ENCODE results near the gene MRPS6.

The MRPS6 gene

GRCh38 chr21:34123609-34124008 is 50.2 kb downstream of the MRPS6 start:
- H3K4me1 Mint-ChIP-seq (ENCODE audit: low read depth) = peaks cover 22% of the 10 kb centered on the region
- no peaks in the 10 kb centered on the region for H3K9me3 Mint-ChIP-seq
- no peaks in the 10 kb centered on the region for H3K27me3 Mint-ChIP-seq
- intact Hi-C loops (cut with micrococcal nuclease) = no loop called here
- no peak overlapping the region for H3K27ac Mint-ChIP-seq
- H3K36me3 Mint-ChIP-seq (ENCODE audit: low read depth) = peaks cover 69% of the 10 kb centered on the region
- H3K4me3 Mint-ChIP-seq = no peak overlapping the region

GRCh38 chr21:34126269-34126668 is 52.9 kb downstream of the MRPS6 start:
- H3K4me1 Mint-ChIP-seq (ENCODE audit: low read depth) = peaks cover 41% of the 10 kb centered on the region
- H3K27ac Mint-ChIP-seq = no peak overlapping the region
- H3K36me3 Mint-ChIP-seq (ENCODE audit: low read depth) = peaks cover 88% of the 10 kb centered on the region
- H3K4me3 Mint-ChIP-seq = no peak overlapping the region
- H3K27me3 Mint-ChIP-seq = no peaks in the 10 kb centered on the region
- H3K9me3 Mint-ChIP-seq = no peaks in the 10 kb centered on the region
- intact Hi-C loops (cut with micrococcal nuclease) = no loop called here

GRCh38 chr21:34126691-34127090 is 53.3 kb downstream of the MRPS6 start:
- Mint-ChIP-seq H3K27me3 (no peaks in the 10 kb centered on the region), H3K9me3 (no peaks in the 10 kb centered on the region), H3K4me3 (no peak overlapping the region), H3K27ac (no peak overlapping the region), H3K36me3 (ENCODE audit: low read depth) (peaks cover 88% of the 10 kb centered on the region), H3K4me1 (ENCODE audit: low read depth) (peaks cover 45% of the 10 kb centered on the region)
- intact Hi-C loops (cut with micrococcal nuclease) = no loop called here

GRCh38 chr21:34128124-34128523 is 54.7 kb downstream of the MRPS6 start:
- H3K4me1 Mint-ChIP-seq (ENCODE audit: low read depth) = peaks cover 60% of the 10 kb centered on the region
- peaks cover 96% of the 10 kb centered on the region for H3K36me3 Mint-ChIP-seq (ENCODE audit: low read depth)
- no peak overlapping the region for H3K27ac Mint-ChIP-seq
- intact Hi-C loops (cut with micrococcal nuclease) = no loop called here
- H3K9me3 Mint-ChIP-seq = no peaks in the 10 kb centered on the region
- no peaks in the 10 kb centered on the region for H3K27me3 Mint-ChIP-seq
- H3K4me3 Mint-ChIP-seq = no peak overlapping the region

- H3K9me3 Mint-ChIP-seq = no peaks in the 10 kb centered on the region
- intact Hi-C loops (cut with micrococcal nuclease) = no loop called here
Measured at GRCh38 chr21:34128674-34129038, 55.3 kb downstream of the MRPS6 start.

GRCh38 chr21:34129039-34129891 is 55.9 kb downstream of the MRPS6 start:
- intact Hi-C loops (cut with micrococcal nuclease) = no loop called here
- Mint-ChIP-seq H3K9me3 (no peaks in the 10 kb centered on the region), H3K4me3 (no peak overlapping the region), H3K27me3 (no peaks in the 10 kb centered on the region), H3K4me1 (ENCODE audit: low read depth) (peaks cover 70% of the 10 kb centered on the region), H3K36me3 (ENCODE audit: low read depth) (peaks cover 96% of the 10 kb centered on the region), H3K27ac (no peak overlapping the region)

More at GRCh38 chr21:34128674-34129038, 55.3 kb downstream of the MRPS6 start:
- Mint-ChIP-seq H3K27me3 (no peaks in the 10 kb centered on the region), H3K36me3 (ENCODE audit: low read depth) (peaks cover 96% of the 10 kb centered on the region), H3K4me1 (ENCODE audit: low read depth) (peaks cover 65% of the 10 kb centered on the region), H3K27ac (no peak overlapping the region), H3K4me3 (no peak overlapping the region)

- intact Hi-C loops (cut with micrococcal nuclease) = no loop called here
- no peaks in the 10 kb centered on the region for H3K27me3 Mint-ChIP-seq
- peaks cover 96% of the 10 kb centered on the region for H3K36me3 Mint-ChIP-seq (ENCODE audit: low read depth)
- no peak overlapping the region for H3K27ac Mint-ChIP-seq
- no peaks in the 10 kb centered on the region for H3K9me3 Mint-ChIP-seq
- peaks cover 67% of the 10 kb centered on the region for H3K4me1 Mint-ChIP-seq (ENCODE audit: low read depth)
- H3K4me3 Mint-ChIP-seq = no peak overlapping the region
Measured at GRCh38 chr21:34129901-34130715, 56.7 kb downstream of the MRPS6 start.

- intact Hi-C loops (cut with micrococcal nuclease) = no loop called here
- Mint-ChIP-seq H3K27me3 (no peaks in the 10 kb centered on the region), H3K27ac (no peak overlapping the region), H3K4me3 (no peak overlapping the region), H3K36me3 (ENCODE audit: low read depth) (peaks cover 96% of the 10 kb centered on the region), H3K9me3 (no peaks in the 10 kb centered on the region), H3K4me1 (ENCODE audit: low read depth) (peaks cover 67% of the 10 kb centered on the region)
Measured at GRCh38 chr21:34130716-34130985, 57.3 kb downstream of the MRPS6 start.

- no peaks in the 10 kb centered on the region for H3K27me3 Mint-ChIP-seq
- H3K4me3 Mint-ChIP-seq = no peak overlapping the region
- intact Hi-C loops (cut with micrococcal nuclease) = no loop called here
- peaks cover 67% of the 10 kb centered on the region for H3K4me1 Mint-ChIP-seq (ENCODE audit: low read depth)
- H3K9me3 Mint-ChIP-seq = no peaks in the 10 kb centered on the region
- H3K27ac Mint-ChIP-seq = no peak overlapping the region
- H3K36me3 Mint-ChIP-seq (ENCODE audit: low read depth) = peaks cover 93% of the 10 kb centered on the region
Measured at GRCh38 chr21:34131586-34131985, 58.2 kb downstream of the MRPS6 start.

- H3K4me3 Mint-ChIP-seq = no peak overlapping the region
Measured at GRCh38 chr21:34132202-34132601, 58.8 kb downstream of the MRPS6 start.

GRCh38 chr21:34132926-34133325 is 59.5 kb downstream of the MRPS6 start:
- H3K27ac Mint-ChIP-seq = peak overlapping the region; percentile 59
- peaks cover 93% of the 10 kb centered on the region for H3K36me3 Mint-ChIP-seq (ENCODE audit: low read depth)
- no peaks in the 10 kb centered on the region for H3K27me3 Mint-ChIP-seq
- peaks cover 63% of the 10 kb centered on the region for H3K4me1 Mint-ChIP-seq (ENCODE audit: low read depth)
- H3K9me3 Mint-ChIP-seq = no peaks in the 10 kb centered on the region
- H3K4me3 Mint-ChIP-seq = peak overlapping the region; percentile 45
- intact Hi-C loops (cut with micrococcal nuclease) = no loop called here

More at GRCh38 chr21:34132202-34132601, 58.8 kb downstream of the MRPS6 start:
- Mint-ChIP-seq H3K9me3 (no peaks in the 10 kb centered on the region), H3K4me1 (ENCODE audit: low read depth) (peaks cover 67% of the 10 kb centered on the region), H3K36me3 (ENCODE audit: low read depth) (peaks cover 93% of the 10 kb centered on the region), H3K27ac (peak overlapping the region; percentile 59), H3K27me3 (no peaks in the 10 kb centered on the region)
- intact Hi-C loops (cut with micrococcal nuclease) = no loop called here

GRCh38 chr21:34133392-34133791 is 60.0 kb downstream of the MRPS6 start:
- Mint-ChIP-seq H3K27me3 (no peaks in the 10 kb centered on the region), H3K27ac (peak overlapping the region; percentile 59), H3K4me3 (no peak overlapping the region), H3K36me3 (ENCODE audit: low read depth) (peaks cover 93% of the 10 kb centered on the region), H3K4me1 (ENCODE audit: low read depth) (peaks cover 60% of the 10 kb centered on the region), H3K9me3 (no peaks in the 10 kb centered on the region)
- intact Hi-C loops (cut with micrococcal nuclease) = no loop called here

- H3K36me3 Mint-ChIP-seq (ENCODE audit: low read depth) = peaks cover 90% of the 10 kb centered on the region
- intact Hi-C loops (cut with micrococcal nuclease) = no loop called here
- H3K27ac Mint-ChIP-seq = peak overlapping the region; percentile 59
- no peak overlapping the region for H3K4me3 Mint-ChIP-seq
- H3K9me3 Mint-ChIP-seq = no peaks in the 10 kb centered on the region
- peaks cover 58% of the 10 kb centered on the region for H3K4me1 Mint-ChIP-seq (ENCODE audit: low read depth)
- H3K27me3 Mint-ChIP-seq = no peaks in the 10 kb centered on the region
Measured at GRCh38 chr21:34133802-34134201, 60.4 kb downstream of the MRPS6 start.

GRCh38 chr21:34135330-34135729 is 62.0 kb downstream of the MRPS6 start:
- peaks cover 85% of the 10 kb centered on the region for H3K36me3 Mint-ChIP-seq (ENCODE audit: low read depth)

More at GRCh38 chr21:34135330-34135729, 62.0 kb downstream of the MRPS6 start:
- no peak overlapping the region for H3K27ac Mint-ChIP-seq
- H3K4me3 Mint-ChIP-seq = no peak overlapping the region
- no peaks in the 10 kb centered on the region for H3K27me3 Mint-ChIP-seq
- H3K4me1 Mint-ChIP-seq (ENCODE audit: low read depth) = peaks cover 50% of the 10 kb centered on the region
- no peaks in the 10 kb centered on the region for H3K9me3 Mint-ChIP-seq
- intact Hi-C loops (cut with micrococcal nuclease) = no loop called here
